GM18508 (cell line): ENCODE data around the gene ETV3L.
"Not testable (repeated sequence)": the region's sequence is repeated elsewhere in the genome, so short reads cannot be mapped to it uniquely, and the experiment has no call there.

Experiments used
- ATAC-seq: cut with Tn5 transposase; IDR thresholded peaks from one replicate; pipeline ENCODE4 v1.9.1; 2021; ENCODE audit warnings: moderate number of reproducible peaks; ENCODE audit not compliant: insufficient read depth, unreplicated experiment

Gene ETV3L

DNA sequence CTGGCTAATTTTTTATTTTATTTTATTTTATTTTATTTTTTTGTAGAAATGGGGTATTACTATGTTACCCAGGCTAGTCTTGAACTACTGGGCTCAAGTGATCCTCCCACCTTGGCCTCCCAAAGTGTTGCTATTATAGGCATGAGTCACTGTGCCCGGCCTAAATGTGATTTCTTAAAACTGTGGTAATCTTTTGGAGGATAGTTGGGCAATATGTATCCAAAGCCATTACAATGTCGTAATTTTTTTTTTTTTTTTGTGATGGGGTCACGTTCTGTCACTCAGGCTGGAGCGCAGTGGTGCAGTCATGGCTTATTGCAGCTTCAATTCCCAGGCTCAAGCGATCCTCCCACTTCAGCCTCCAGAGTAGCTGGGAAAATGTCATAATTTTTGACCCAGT is 14.2 kb downstream of the ETV3L start:
- no peak for ATAC-seq

DNA sequence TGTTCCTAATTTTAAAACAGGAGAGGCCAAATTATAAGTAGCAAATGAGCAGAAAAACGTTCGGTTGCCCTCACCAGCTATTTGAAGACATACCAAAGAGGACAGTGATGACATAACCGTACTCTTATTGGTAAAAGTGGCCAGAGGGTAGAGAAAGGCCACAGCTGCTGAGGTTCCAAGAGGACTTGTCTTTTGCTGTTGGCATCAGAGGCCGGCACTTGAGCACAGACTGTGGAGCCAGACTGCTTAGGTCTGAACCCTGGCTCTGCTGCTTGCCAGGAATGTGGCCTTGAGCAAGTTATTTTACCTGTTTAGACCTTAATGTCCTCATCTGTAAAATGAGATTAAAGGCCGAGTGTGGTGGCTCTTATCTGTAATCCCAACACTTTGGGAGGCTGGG is 14.9 kb downstream of the ETV3L start:
- ATAC-seq, result no peak

DNA sequence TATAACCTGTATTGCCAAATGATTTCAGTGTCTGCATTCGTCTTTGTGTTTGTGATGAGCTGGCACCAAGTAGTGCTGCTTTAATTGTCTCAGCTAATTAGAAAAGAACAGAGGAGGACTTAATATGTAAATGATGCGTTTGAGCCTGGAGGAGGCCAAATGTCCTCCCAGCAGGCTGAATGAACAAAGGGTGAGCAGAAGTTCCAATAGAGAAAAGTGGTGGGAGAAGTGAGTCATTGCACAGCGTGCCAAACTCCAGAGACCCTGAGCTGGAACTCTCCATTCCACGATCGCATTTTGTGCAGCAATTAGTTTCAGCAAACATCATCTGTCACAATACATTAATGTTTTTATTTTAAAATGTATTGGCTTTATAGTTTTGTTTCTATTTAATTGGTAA is 17.9 kb downstream of the ETV3L start:
- no peak for ATAC-seq

DNA sequence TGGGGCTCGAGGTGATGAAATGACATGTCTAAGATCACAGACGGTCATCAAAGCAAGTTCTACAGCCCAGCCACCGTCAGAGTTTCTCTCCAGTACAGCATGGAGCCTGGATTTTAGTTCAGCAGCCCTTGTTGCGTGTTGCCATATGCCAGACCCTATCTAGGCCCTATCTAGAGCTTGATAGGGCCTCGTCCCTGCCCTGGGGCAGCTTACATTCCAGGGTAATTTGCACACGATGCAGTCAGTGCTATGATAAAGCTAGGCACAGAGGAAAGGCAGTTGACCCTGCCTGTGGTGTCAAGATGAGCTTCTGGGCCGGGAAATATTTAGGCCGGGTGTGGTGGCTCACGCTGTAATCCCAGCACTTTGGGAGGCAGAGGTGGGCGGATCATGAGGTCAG is 18.9 kb downstream of the ETV3L start:
- no peak for ATAC-seq

DNA sequence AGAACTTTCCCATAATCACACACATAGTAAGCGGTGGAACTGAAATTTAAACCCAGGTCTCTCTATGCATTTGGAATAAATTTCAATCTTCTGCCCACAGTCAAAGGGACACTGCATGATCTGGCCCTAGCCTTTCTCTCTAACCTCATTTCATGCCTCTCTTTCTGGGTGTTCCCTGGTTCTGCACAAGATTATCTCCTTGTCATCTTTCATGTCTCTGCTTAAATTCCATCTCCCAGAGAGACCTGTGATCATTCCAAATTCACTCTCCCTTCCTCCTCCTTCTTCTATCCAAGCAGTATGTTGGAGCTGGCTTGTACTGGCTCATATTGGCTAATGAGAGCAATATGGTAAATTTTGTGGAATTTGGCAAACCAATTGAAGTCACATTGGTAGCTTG is 22.2 kb downstream of the ETV3L start:
- no peak for ATAC-seq

DNA sequence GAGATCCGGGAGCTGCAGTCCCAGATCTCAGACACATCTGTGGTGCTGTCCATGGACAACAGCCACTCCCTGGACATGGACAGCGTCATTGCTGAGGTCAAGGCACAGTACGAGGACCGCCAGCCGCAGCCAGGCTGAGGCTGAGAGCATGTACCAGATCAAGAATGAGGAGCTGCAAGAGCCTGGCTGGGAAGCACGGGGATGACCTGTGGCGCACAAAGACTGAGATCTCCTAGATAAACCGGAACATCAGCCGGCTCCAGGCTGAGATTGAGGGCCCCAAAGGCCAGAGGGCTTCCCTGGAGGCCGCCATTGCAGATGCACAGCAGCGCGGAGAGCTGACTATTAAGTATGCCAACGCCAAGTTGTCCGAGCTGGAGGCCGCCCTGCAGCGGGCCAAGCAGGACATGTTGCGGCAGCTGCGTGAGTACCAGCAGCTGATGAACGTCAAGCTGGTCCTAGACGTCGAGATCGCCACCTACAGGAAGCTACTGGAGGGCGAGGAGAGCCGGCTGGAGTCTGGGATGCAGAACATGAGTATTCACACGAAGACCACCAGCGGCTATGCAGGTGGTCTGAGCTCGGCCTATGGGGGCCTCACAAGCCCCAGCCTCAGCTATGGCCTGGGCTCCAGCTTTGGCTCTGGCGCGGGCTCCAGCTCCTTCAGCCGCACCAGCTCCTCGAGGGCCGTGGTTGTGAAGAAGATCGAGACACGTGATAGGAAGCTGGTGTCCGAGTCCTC is 25.5 kb downstream of the ETV3L start:
- no peak for ATAC-seq

DNA sequence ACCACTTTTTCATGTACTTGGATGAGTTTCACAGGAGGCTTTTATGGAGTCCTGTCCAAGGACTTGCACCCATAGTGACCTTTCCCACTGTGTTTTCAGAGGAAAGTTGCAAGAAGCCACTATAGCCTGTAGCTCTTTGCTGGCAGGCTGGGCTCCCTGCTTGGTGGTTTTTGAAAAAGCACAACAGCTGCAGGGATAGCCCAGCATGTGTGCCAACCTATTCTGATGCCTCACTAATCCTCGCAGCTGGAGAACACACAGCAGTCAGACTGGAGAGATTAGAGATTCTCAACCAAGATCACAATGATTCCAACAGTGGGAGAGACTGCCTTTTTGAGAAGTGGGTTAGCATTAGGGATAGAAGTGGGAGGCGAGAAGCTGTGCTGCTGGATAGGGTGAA is 30.0 kb downstream of the ETV3L start:
- ATAC-seq, result no peak

DNA sequence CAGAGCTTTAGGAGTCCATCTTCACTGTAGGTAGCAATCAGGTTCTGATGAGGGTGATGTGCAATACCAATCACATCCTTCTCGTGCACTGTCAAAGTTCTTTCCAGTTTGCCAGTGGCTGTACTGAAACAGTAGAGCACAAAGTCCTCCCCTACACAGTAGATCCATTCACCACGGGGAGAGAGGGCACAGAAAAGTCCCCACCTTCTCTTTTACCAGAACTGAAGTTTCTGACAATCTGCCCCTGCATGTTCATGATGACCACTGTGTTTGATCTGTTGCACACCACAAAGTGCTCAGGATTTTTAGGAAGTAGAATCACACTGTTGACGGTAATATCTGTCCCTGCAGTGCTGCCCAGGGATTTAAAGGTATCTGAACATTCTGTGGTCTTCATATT is 40.4 kb downstream of the ETV3L start:
- ATAC-seq, result not testable (repeated sequence)

DNA sequence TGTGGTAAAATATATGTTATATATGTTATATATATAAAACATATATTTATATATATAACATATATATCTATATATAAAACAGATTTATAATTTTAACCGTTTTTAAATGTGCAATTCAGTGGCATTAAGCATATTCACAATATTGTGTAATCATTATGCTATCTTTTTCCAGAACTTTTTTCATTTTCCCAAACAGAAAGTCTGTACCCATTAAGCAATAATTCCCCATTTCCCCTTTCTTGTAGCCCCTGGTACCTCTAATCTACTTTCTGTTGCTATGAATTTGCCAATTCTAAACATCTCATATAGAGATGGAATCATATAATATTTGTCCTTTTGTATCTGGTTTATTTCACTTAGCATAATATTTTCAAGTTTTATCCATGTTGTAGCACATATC is 43.3 kb downstream of the ETV3L start:
- ATAC-seq, result no peak

DNA sequence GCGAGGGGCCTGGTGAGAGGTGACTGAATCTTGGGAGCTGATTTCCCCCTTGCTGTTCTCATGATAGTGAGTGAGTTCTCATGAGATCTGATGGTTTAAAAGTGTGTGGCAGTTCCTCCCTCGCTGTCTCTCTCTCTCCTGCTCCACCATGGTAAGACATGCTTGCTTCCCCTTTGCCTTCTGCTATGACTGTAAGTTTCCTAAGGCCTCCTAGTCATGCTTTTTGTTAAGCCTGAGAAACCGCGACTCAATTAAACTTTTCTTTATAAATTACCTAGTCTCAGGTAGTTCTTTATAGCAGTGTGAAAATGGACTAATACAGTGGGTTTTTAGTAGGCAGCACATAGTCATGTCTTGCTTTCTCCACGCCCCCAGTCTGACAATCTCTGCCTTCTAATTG is 43.9 kb downstream of the ETV3L start:
- not testable (repeated sequence) for ATAC-seq

DNA sequence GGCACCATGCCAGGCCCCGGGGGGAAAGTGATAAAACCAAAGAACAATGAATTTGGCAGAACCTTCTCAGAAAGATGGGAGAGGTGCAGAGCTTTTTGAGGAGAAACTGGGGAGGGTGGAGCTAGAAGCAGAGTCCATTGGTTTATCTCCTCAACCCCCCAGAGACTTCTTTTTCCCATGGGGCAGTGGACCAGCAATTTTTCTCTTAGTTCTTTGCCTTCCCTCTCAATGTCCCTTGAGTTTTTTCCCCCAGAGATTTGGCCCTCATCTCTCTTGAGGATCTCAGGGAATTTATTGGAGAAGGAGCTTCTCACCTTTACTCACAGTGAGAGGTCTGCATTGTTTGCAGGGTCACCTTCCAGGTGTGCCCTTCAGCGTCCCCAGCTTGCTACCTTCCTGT is 48.8 kb downstream of the ETV3L start:
- no peak for ATAC-seq

DNA sequence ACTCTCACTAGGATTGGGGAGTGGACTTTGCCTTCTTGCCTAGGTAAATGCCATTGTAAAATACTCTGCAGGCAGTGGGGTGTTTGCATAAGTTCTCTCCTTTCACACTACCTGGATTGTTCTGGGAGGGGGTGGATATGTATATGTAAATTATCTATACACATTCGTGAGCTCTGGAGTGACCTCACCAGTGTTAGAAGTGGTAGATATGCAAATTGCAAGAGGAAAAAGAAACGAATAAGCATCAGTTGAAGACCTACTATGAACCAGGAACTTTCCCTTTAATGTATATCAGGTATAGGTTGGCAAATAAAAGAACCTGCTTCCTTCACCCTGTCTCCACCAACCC is 52.6 kb downstream of the ETV3L start:
- no peak for ATAC-seq

DNA sequence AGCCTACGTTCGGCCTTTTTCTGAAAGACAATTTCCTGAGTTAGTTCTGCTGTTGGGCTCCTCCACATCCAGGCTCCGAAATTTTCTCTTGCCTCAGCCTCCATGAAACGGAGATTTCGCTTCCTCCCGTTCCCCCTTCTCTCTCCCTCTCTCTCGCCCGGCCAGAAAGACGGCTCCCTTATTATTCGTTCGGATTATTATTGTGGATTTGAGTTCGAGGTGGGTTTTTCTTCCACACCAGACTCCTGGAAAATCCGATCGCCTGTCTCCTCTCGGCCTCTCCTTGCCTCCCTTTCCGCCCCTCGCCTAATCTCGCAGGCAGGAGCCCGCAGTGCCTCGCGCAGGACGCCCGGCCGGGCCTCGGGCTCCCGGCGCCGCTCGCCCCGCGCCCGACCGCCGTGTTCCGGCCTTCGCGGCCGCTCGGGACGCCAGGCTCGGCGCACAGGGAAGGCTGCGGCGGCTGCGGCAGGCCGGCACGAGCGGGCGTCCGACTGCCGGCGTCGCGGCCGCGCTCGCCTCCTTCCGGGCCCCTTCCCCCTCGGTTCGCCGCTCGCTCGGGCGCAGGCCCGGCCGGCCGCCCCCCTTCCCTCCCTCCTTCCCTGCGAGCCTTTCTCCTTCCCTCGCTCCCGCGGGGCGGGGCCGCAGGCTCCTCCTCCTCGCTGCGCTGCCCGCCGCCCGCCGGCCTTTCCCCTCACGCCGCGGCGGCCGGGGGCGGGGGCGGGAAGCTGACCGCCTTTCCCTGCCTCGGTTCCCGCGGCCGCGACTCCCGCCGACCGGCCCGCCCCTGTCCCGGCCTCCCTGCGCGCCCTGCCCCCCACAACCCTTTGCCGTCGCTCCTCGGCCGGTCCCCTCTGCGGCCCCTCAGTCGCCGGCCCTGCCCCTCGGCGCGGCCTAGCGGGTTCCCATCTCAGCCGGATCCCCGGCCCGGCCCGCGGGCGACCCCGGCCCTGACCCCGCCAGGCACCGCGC is 54.1 kb downstream of the ETV3L start, which contains the start of gene ARHGEF11:
TSS of gene ARHGEF11 (minus strand) at position 493 of the 969 bp plus-strand sequence. CDS start 1,412 bp downstream, outside the sequence.
- ATAC-seq, result no peak

DNA sequence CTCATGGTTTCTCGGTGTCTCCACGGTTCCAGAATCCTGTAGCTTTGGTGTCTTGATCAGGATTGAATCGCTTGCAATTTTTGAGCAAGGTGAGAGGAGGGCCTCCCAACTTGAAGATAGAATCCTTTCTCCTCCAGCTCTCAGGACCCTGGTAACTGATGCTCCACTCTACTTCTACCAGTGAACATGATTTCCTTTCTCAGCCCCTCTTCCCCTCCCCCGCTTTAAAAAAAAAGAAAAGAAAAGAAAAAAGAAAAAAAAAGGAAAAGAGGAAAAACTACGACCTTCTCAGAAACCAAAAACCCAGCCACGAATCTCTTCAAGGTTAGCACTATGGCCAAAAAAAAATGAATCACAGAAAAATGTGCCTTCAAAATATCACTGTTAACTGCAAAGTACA is 55.3 kb downstream of the ETV3L start:
- ATAC-seq, result no peak

DNA sequence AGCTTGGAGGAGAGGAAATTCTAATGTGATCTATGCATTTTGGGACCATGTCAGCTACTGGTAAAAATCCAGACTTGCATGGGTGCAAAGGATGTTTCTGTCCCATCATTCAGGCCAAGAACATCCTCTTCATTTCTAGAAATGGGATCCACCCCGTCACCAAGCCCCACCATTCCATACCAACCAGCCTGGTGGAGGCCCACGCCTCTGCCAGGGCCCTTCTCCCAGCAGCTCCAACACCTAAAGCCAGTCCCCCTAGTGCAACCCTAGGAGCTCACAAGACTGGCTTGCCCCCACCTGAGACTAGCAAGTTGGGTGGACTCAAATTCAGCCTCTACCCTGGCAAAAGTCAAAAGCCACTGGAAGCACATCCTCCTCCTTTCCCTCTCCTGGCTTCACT is 55.9 kb downstream of the ETV3L start:
- ATAC-seq, result no peak

DNA sequence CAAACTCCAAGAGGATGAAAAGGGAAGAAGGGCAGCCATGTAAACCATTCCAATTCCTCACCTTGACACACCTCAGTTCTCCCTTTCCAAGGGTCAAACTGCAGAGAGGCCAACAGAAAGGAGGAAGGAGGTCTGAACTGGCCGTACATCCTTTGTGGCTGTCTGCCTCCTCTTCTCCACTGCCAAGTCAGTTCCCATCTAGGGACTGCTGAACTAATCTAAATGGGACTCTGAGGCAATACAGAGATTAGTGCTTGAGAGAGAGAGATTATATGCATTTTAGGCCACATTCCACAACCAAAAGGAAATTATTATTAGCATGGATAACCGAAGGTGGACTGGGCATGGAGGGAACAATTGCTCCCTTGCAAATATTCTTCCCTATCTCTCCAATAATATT is 56.8 kb downstream of the ETV3L start:
- no peak for ATAC-seq
